HEK293 (cell line): ENCODE measurements around the gene ARHGAP15.
A peak's percentile ranks its signal among the peaks of the same experiment; 100 is the strongest.

Source experiments
- ATF2 ChIP-seq: fragments of 450-650 bp; formaldehyde crosslinking; IDR thresholded peaks from 2 replicates; pipeline ENCODE4 v1.5.1; 2016; ENCODE audit warnings: missing biosample characterization, missing genetic modification characterization, low read depth
- BCL11A ChIP-seq: fragments of 450-650 bp; formaldehyde crosslinking; IDR thresholded peaks from 2 replicates; pipeline ENCODE4 v1.5.1; 2016; ENCODE audit warnings: low read depth, missing biosample characterization, missing genetic modification characterization
- CTCF ChIP-seq: fragments of 450-650 bp; formaldehyde crosslinking; IDR thresholded peaks from 2 replicates; pipeline ENCODE4 v1.5.1; 2016; ENCODE audit warnings: missing biosample characterization, missing genetic modification characterization
- OVOL3 ChIP-seq: fragments of 450-650 bp; formaldehyde crosslinking; IDR thresholded peaks from 2 replicates; pipeline ENCODE4 v1.5.1; 2016; ENCODE audit warnings: missing biosample characterization, missing genetic modification characterization
- REST ChIP-seq: fragments of 450-650 bp; formaldehyde crosslinking; IDR thresholded peaks from 2 replicates; pipeline ENCODE4 v1.5.1; 2016; ENCODE audit warnings: missing biosample characterization, missing genetic modification characterization
- ZBTB10 ChIP-seq: fragments of 450-650 bp; formaldehyde crosslinking; IDR thresholded peaks from 2 replicates; pipeline ENCODE4 v1.5.1; 2016; ENCODE audit warnings: missing biosample characterization, missing genetic modification characterization
- ZBTB20 ChIP-seq: fragments of 450-650 bp; formaldehyde crosslinking; IDR thresholded peaks from 2 replicates; pipeline ENCODE4 v1.5.1; 2016; ENCODE audit warnings: missing biosample characterization, missing genetic modification characterization
- ZBTB8A ChIP-seq: fragments of 450-650 bp; formaldehyde crosslinking; IDR thresholded peaks from 2 replicates; pipeline ENCODE4 v1.5.1; 2016; ENCODE audit warnings: missing biosample characterization, missing genetic modification characterization
- ZNF146 ChIP-seq: fragments of 450-650 bp; formaldehyde crosslinking; IDR thresholded peaks from 2 replicates; pipeline ENCODE4 v1.5.1; 2016; ENCODE audit warnings: missing biosample characterization, missing genetic modification characterization
- ZNF23 ChIP-seq: fragments of 450-650 bp; formaldehyde crosslinking; IDR thresholded peaks from 2 replicates; pipeline ENCODE4 v1.5.1; 2016; ENCODE audit warnings: missing biosample characterization, missing genetic modification characterization, borderline replicate concordance
- ZNF548 ChIP-seq: fragments of 450-650 bp; formaldehyde crosslinking; IDR thresholded peaks from 2 replicates; pipeline ENCODE4 v1.5.1; 2016; ENCODE audit warnings: missing biosample characterization, missing genetic modification characterization
- ZNF629 ChIP-seq: fragments of 450-650 bp; formaldehyde crosslinking; IDR thresholded peaks from 2 replicates; pipeline ENCODE4 v1.5.1; 2017; ENCODE audit warnings: missing biosample characterization, missing genetic modification characterization

- TF ChIP-seq ZBTB8A (tag by site-specific recombination) (no peak), ZNF629 (no peak), BCL11A (tag by site-specific recombination) (no peak), ZBTB10 (tag by site-specific recombination) (no peak), ZNF23 (no peak), ATF2 (tag by site-specific recombination) (peak; percentile 79), ZNF146 (tag by site-specific recombination) (no peak), OVOL3 (no peak), CTCF (tag by site-specific recombination) (no peak), ZNF548 (tag by site-specific recombination) (no peak), ZBTB20 (tag by site-specific recombination) (no peak), REST (tag by site-specific recombination) (no peak)
These were observed 478.2 kb downstream of the ARHGAP15 start for GRCh38 chr2:143607231-143608062.
